GM21717 (cell line): Measurements from ENCODE around the gene WNT9A.

Experiments used
- ATAC-seq: cut with Tn5 transposase; IDR thresholded peaks from one replicate; pipeline ENCODE4 v1.9.1; 2021; ENCODE audit warnings: mild to moderate bottlenecking, moderate library complexity; ENCODE audit not compliant: unreplicated experiment

WNT9A gene

GRCh38 chr1:227899820-227900449, 47.8 kb downstream of the WNT9A start:
- no peak for ATAC-seq

DNA sequence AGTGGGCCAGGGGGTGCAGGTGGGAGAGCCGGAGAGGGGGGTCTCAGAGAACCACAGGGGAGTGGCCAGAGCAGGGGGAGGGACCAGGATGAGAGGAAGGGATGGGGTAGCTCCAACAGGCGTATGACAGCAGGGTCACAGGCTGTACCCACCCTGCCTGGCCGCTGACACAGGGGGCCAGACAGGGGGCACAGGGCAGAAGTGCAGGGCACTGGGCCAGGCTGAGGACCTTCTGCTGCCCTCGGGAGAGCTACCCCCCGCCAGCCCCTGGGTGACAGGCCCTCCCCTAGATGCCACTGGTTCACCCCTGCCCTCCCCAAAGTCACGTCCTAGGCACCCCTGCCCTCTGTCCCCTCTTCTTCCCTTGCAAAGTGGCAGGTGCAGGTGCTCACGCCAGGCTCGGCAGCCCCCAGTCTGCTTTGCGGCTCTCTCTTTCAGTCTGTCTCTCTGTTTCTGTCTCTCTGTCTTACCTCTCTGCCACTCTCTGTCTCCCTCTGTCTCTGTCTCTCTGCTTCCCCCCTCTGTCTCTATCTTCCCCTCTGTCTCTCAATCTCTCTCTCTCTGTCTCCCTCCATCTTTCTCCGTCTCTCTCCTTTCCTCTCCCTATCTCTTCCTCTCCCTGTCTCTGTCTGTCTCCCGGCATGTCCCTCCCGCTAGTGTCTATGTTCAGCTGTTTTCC, 48.5 kb downstream of the WNT9A start:
- no peak for ATAC-seq

GRCh38 chr1:227898502-227899140, 49.1 kb downstream of the WNT9A start:
- no peak for ATAC-seq

DNA sequence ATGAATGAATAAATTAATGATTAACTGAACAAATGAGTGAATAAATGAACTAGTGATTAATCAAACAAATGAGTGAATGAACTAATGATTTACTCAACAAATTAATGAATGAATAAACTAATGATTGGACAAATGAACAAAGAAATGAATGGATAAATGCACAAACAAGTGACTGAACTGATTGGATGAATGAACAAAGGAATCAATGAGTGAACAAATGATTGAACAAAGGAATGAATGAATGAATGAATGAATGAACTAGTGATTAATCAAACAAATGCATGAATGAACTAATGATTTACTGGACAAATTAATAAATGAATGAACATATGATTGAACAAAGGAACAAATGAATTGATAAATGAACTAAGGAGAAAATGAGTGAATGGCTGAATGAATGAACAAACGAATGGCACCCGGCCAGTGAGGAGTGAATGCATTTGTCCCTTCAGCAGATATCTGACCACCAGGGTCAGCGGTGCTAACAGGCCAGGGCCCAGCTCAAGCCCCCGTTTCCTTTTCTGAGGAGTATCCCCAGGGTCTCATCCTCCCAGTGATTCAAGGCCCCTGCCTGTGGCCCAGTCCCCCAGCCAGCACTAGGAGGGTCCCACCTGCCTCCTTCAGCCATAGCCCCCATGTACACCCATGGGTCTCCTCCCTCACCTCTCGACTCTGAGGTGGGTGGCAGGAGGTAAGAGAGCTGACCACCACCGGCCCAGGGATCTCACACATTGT, 49.9 kb downstream of the WNT9A start:
- no peak for ATAC-seq

DNA sequence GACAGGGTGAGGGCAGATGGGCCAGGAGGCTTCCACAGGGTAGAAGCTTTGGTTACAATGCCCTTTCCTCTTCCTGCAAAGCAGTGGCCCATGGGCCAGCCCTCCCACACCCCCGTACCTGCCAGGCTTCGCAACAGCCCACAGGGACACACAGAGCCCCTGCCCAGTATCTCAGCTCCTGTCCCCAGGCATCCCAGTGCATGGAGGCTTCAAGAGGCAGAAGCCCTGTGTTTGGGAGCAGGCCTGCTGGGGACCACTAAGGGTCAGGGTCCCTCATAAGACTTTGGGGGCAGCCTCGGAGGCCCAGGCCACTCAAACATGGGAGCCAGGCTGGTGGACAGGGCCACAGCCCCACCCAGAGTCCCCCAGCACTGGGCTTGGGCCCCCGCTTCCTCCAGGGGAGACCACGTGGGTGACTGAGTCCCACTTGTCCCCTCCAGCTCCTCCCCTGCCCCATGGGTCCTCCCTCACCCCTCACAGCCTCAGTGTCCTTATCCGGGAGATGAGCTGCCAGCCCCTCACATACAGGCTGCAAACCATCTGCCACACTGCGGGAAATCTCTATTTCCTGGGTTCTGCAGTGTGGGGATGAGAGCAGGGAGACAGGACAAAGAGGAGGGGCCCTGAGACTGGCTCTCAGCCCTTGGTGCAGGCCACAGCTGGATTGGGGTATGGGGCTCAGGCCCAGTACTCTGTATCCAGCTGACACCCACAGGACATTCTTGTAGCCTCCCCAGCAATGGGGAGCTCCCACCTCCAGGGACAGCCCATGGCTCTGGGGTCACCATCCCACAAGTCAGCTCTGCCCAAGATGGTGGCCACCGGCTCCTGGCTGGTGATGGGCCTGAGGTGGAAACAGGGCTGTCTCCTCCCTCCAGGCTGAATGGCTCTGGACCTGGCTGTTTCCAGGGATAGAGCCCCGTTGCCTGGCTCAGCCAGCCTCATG, 50.7 kb downstream of the WNT9A start:
- ATAC-seq, result no peak

DNA sequence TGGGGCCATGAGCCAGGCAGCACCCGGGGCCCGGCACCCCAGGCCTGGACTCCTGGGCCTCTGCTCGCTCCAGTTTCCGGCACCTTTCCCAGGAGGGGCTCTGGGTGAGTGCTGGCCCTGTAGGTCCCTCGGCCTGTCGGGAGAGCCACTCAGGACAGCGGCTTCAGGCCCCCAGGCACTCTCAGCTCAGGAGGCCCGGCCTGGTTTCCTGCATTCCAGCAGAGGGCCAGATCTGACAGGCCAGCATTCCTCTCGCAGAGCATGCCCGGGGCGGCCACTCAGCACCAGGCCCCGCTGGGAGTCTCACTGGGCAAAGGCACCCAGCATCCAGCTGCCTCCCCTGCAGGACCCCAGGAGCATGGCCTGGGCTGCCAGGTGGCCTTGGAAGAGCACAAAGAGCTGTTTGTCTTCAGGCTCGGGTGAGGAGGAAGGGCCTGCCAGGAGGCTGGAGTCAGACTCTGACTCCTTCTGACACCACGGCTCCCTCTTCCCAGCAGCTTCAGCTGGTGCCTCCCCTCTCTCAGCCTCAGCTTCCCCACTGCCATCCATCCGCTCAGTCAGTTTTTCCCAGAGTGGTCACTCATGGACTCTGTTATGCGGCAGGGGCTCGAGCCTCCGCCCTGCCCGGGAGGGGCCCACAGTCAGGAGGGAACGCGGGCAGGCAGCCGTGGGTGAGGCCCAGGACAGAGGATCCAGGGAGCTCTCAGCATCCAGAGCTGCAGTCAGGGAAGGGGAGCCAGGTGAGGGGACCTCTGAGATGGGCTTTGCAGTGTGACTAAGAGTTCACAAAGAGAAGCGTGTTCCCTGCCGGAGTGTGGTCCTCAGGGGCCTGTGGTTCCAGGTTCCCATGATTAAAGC, 51.7 kb downstream of the WNT9A start:
- no peak for ATAC-seq

- no peak for ATAC-seq
Observed at GRCh38 chr1:227894831-227895451, 52.8 kb downstream of the WNT9A start.

GRCh38 chr1:227893949-227894721, 53.6 kb downstream of the WNT9A start:
- no peak for ATAC-seq

DNA sequence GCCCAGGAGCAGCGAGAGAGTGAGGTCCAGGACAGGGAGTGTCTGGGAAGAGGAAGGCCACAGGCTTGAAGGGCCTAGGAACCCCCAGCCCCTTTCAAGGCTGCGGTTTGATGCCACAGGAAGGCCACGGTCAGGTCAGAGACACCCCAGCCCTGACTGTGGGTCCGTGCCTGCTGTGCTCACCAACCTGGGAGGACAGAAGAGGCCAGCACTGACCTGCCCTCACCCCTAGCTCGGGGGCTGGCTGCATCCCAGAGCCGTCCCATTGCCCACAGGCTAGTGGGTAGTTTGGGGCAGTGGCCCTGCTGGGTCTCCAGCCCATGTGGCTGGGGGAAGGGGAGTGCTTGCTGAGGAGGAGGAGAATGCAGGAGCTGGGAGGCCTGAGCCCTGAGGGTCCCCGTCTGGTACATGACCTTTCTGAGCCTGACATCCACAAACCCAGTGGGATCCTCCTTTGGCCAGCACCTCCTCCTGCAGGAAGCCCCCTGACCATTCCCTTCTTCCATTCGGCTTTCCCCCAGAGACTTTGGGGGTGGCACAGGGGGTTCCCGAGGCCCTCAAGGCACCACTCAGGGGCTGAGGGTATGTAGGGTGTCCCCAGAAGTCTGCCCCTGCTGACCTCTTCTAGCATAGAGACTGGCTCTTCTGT, 54.3 kb downstream of the WNT9A start:
- ATAC-seq, result no peak

DNA sequence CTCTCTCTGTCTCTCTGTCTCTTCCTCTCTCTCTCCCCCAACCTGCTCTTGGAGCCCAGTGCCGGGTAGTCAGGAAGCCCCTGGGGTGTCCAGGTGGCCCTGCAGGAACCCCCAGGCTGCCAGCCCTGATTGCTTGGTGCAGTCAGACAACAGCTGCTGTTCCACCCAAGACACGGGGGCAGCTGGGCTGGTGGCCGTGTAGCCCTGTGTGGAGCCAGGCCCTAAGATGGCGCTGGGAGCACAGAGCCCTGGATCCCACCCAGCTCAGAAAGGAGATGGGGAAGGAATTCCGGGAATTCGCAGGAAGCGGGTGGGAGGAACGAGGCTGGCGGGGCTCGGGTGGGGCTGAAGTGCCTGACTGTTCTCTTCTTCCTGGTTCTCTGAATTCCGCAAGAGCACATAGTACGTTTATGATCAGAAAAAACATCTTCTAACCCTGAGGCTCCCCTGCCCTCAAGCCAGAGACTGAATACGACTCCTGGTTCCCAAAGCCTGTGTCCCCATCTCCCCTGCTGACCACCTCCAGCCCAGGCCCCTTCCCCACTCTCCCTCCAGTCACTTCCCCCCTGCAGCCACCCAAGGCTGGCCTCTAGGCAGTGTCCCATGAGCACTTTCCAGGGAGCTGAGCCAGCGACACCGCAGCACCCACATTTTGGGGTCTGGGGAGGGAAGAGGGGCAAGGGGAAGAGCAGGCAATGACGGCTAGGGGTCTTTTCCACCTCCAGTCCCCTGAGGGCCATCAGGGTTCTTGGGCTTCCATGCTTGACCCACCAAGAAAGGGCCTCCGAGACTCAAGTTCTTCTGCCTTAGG, 55.0 kb downstream of the WNT9A start:
- ATAC-seq, result no peak

GRCh38 chr1:227891955-227892488, 55.7 kb downstream of the WNT9A start:
- ATAC-seq, result no peak

GRCh38 chr1:227891223-227891954, 56.3 kb downstream of the WNT9A start:
- no peak for ATAC-seq

- no peak for ATAC-seq
Observed at GRCh38 chr1:227890451-227891222, 57.1 kb downstream of the WNT9A start.

GRCh38 chr1:227889863-227890405, 57.8 kb downstream of the WNT9A start:
- ATAC-seq, result no peak
